Duodenal mucosa (tissue), 2 donors: ENCODE data around the gene SOCS4.
"Not testable (repeated sequence)": the region's sequence is repeated elsewhere in the genome, so short reads cannot be mapped to it uniquely, and the experiment has no call there.

Experiments
- H3K27ac ChIP-seq: one replicate; pipeline ENCODE4 v1.7.0; 2013; ENCODE audit warnings: low read depth, low read length
- H3K27me3 ChIP-seq, 2 donors: one replicate each; pipeline ENCODE4 v1.7.0; 2013; ENCODE audit warnings: low read length in 2 of 2, control low read depth in 1 of 2; ENCODE audit not compliant: insufficient read depth in 2 of 2, control insufficient read depth in 1 of 2
- H3K36me3 ChIP-seq, 2 donors: one replicate each; pipeline ENCODE4 v1.7.0; 2013; ENCODE audit warnings: low read length in 2 of 2, control low read depth in 1 of 2; ENCODE audit not compliant: insufficient read depth in 2 of 2, control insufficient read depth in 1 of 2
- H3K4me1 ChIP-seq, 2 donors: one replicate each; pipeline ENCODE4 v1.7.0; 2013; ENCODE audit warnings: low read length in 2 of 2, control low read depth in 1 of 2; ENCODE audit not compliant: insufficient read depth in 2 of 2, control insufficient read depth in 1 of 2
- H3K4me3 ChIP-seq, 2 donors: one replicate each; pipeline ENCODE4 v1.7.0; 2013; ENCODE audit warnings: low read length in 2 of 2, low read depth in 1 of 2
- H3K9ac ChIP-seq, 2 donors: one replicate each; pipeline ENCODE4 v1.7.0; 2013; ENCODE audit warnings: low read length in 2 of 2, low read depth in 1 of 2
- H3K9me3 ChIP-seq, 2 donors: one replicate each; pipeline ENCODE4 v1.7.0; 2013; ENCODE audit warnings: low read length in 2 of 2, control low read depth in 1 of 2; ENCODE audit not compliant: control insufficient read depth in 1 of 2

The SOCS4 gene

DNA sequence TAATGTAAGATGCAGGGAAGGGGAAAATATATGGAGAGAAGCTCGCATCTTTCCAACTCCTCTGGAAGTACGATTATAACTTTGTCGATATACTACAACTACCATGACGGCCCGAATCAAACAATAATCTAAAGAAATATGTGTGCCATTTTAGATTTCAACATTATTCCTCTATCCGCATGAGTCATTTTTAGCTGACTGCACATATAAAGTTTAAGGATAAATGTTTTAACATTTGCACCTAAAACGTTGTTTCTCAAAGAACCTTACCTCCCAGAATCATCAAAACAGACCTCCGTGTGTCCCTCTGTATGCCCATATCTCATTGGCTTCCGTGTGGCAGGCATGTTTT is 619 bp upstream of the SOCS4 start:
- Histone ChIP-seq H3K36me3 (no peaks in the 10 kb centered on the region), H3K9me3 (no peaks in the 10 kb centered on the region), H3K27ac (no peak overlapping the region), H3K4me3 (peak overlapping the region; percentile 98 to 99), H3K4me1 (peaks cover 24 to 35% of the 10 kb centered on the region in 2 donors), H3K27me3 (no peaks in the 10 kb centered on the region), H3K9ac (peak overlapping the region; percentile 87 to 90)

DNA sequence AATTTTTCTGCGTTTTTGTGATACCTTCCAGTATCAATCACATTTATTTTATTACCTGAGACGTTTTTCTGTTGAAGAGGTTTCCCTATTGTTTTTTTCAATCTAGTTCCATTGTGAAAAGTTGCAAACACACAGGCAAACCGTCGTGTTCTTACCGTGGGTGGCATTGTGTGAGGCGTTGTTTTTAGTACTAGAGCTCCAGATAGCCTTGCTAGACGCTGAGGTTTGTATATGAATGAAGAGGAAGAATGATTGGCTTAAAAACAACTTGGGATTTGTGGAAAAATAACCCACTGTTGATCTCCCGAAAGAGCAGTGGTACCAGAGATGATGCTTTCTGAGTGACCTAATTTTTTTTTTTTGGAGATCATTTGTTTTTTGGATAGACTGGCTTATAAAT is 1.0 kb downstream of the SOCS4 start:
- peak overlapping the region; percentile 98 to 99 for H3K4me3 ChIP-seq
- H3K36me3 ChIP-seq: no peaks in the 10 kb centered on the region
- H3K9me3 ChIP-seq: no peaks in the 10 kb centered on the region
- no peak overlapping the region for H3K27ac ChIP-seq
- H3K9ac ChIP-seq: peak overlapping the region; percentile 87 to 90
- H3K27me3 ChIP-seq: no peaks in the 10 kb centered on the region
- peaks cover 24 to 37% of the 10 kb centered on the region in 2 donors for H3K4me1 ChIP-seq

DNA sequence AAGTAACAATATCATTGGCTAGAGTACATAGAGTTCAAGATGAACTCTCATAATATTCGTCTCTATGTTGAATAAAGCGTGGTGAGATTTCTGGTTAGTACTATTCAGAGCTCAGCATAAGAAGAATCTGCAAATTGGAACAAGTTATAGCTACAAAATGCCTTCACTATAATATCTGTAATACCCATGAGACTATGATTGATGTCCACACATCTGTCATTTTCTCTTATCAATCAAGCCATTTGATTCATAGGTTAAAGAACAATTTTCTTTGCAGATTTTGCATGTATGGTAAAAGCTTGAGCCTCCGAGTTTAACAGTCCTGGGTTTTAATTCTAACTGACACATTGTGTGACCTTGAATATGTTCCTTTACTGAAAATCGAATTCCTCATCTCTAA is 1.4 kb downstream of the SOCS4 start:
- Histone ChIP-seq H3K4me1 (peaks cover 24 to 37% of the 10 kb centered on the region in 2 donors), H3K9me3 (no peaks in the 10 kb centered on the region), H3K36me3 (peaks cover 0 to 3% of the 10 kb centered on the region in 2 donors), H3K4me3 (peak overlapping the region; percentile 98 to 99), H3K27me3 (no peaks in the 10 kb centered on the region), H3K27ac (no peak overlapping the region), H3K9ac (peak overlapping the region in 1 of 2 donors; percentile 87)

DNA sequence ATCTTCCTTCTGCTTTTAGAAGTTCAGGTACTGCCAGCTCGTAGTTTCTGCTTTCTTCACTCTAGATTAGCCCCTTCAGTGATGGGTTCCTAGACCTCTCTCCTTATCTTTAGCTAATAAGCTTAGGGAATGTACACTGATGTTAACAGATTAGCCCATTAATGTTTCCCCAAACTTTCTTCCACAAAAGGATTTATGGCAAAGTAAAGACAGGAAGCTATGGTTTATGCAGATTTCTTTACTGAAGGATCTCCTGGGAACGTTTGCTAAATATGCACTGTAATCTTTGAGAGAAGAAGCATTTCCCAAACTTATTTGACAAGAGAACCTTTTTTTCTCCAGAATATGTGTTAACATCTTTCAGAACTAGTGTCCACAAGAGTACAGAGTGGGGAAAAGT is 4.2 kb downstream of the SOCS4 start:
- no peak overlapping the region for H3K27ac ChIP-seq
- no peak overlapping the region for H3K4me3 ChIP-seq
- peaks cover 3 to 6% of the 10 kb centered on the region in 2 donors for H3K36me3 ChIP-seq
- H3K9me3 ChIP-seq: no peaks in the 10 kb centered on the region
- no peak overlapping the region for H3K9ac ChIP-seq
- H3K27me3 ChIP-seq: no peaks in the 10 kb centered on the region
- peaks cover 17 to 33% of the 10 kb centered on the region in 2 donors for H3K4me1 ChIP-seq

DNA sequence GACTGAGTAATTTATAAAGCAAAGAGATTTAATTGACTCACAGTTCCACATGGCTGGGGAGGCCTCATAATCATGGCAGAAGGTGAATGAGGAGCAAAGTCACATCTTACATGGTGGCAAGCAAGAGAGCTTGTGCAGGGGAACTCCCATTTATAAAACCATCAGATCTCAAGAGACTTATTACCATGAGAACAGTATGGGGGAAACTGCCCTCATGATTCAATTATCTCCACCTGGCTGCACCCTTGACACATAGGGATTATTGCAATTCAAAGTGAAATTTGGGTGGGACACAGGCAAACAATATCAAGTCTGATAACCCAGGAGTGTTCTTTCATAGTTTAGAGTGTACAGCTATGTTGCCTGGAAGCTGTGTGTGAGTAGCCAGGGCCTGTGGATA is 11.0 kb downstream of the SOCS4 start:
- not testable (repeated sequence) for H3K27ac ChIP-seq, H3K4me3 ChIP-seq, H3K9me3 ChIP-seq, H3K27me3 ChIP-seq, H3K9ac ChIP-seq, H3K4me1 ChIP-seq
- H3K36me3 ChIP-seq: peaks cover 7 to 12% of the 10 kb centered on the region in 2 donors

DNA sequence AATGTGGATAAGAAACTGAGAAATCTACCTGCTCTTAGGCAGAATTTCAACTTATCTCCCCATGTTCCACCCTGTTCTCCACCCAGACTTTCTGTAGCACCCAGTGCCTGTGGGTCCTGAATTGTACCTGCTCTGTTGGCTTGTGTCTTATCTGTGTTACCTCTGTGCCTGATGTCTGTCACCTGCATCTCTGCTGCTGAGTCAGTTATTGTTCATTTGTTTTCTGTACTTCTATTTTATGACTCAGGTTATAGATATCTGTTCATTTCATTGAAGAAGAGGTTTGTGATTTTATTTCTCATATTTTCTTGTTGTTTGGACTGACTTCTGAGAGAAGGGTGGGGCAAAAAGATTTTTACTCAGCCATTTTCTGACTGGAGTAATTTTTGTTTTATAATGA is 11.7 kb downstream of the SOCS4 start:
- no peaks in the 10 kb centered on the region for H3K9me3 ChIP-seq
- no peak overlapping the region for H3K9ac ChIP-seq
- no peaks in the 10 kb centered on the region for H3K4me1 ChIP-seq
- H3K36me3 ChIP-seq: peaks cover 11 to 19% of the 10 kb centered on the region in 2 donors
- H3K4me3 ChIP-seq: no peak overlapping the region
- H3K27ac ChIP-seq: no peak overlapping the region
- no peaks in the 10 kb centered on the region for H3K27me3 ChIP-seq

DNA sequence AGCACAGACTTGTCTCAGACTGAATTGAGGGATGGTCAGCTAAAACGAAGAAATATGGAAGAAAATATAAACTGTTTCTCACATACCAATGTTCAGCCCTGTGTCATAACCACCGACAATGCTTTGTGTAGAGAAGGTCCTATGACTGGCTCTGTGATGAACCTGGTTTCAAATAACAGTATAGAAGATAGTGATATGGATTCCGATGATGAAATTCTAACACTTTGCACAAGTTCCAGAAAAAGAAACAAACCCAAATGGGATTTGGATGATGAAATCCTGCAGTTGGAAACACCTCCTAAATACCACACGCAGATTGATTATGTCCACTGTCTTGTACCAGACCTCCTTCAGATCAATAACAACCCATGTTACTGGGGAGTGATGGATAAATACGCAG is 16.5 kb downstream of the SOCS4 start:
- Histone ChIP-seq H3K9ac (no peak overlapping the region), H3K4me1 (no peaks in the 10 kb centered on the region), H3K9me3 (no peaks in the 10 kb centered on the region), H3K36me3 (peaks cover 12 to 13% of the 10 kb centered on the region in 2 donors), H3K27ac (no peak overlapping the region), H3K4me3 (no peak overlapping the region), H3K27me3 (no peaks in the 10 kb centered on the region)

DNA sequence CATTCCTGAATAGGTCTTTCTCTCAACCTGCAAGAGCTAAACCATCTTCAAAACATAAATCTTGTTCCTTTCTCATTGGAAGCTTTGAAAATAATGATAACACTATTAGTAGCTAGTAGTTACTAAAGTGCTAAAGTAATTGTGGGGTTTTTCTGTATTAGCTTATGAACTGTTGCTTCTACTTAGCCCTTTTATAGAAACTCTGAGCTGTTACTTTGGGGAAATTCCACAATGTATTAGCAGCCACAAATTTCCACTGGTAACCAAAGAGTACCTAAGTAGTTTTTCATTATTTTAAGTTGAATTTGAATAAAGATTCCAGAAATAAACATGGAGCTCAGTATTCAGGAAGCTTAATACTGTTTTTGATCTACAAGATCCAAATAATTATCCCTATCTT is 18.1 kb downstream of the SOCS4 start:
- H3K27me3 ChIP-seq: no peaks in the 10 kb centered on the region
- H3K4me3 ChIP-seq: no peak overlapping the region
- H3K27ac ChIP-seq: no peak overlapping the region
- peaks cover 9 to 13% of the 10 kb centered on the region in 2 donors for H3K36me3 ChIP-seq
- H3K4me1 ChIP-seq: no peaks in the 10 kb centered on the region
- no peaks in the 10 kb centered on the region for H3K9me3 ChIP-seq
- H3K9ac ChIP-seq: no peak overlapping the region

DNA sequence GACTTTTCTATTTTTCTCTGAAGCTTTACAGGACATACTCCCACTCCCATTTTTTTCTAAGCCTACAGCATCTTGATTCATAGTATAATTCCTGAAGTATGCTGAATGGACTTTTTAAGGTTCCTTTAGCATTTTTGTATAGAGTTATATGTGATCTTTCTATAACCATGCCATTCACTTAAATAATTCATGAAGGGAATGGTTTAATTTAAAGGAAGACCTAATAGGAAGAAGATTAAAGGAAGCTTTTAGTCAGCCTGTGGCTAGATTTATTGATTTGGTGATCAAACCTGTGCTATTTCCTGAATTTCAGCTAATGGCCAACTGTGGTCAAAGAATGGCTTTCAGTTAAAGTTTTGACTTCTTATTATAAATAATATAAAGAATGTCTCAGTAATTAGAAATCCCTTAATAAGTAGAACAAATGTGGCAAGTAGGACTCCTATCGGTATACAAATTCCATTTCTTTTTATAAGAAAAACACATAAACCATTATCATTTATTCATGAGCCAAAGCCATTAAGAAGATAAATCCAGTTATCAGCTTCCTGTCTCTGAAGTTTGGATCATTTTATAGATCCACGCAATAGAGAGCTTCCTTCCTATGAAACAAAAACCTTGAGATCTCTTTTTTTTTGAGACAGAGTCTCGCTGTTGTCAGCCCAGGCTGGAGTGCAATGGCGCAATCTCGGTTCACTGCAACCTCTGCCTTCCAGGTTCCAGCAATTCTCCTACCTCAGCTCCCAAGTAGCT is 20.4 kb downstream of the SOCS4 start:
- H3K9me3 ChIP-seq: no peaks in the 10 kb centered on the region

DNA sequence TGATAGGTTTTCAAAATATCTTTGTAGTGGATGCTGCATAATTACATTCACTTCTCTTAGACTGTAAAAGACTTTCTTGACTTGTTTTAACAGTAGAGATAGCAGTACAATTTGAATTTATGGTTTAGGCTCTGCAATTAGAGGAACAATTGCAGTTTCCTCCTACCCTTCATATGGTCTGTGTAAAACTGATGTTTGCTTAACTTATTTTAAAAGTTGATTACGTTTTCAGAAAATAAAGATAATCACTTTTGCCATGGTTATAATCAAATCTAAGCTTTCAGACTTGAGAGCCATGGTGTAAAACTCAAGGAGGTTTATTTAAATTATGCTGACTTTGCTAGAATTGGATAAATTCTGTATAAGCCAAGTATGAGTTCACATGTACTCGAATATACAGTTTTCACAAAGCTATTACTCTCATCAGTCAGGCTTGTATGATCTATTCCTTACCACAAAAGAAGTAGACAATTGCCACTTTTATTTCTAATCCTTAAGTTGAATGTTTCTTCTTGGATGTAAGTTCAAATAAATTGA is 21.9 kb downstream of the SOCS4 start:
- H3K4me1 ChIP-seq: peaks cover 17 to 23% of the 10 kb centered on the region in 2 donors
- H3K27me3 ChIP-seq: no peaks in the 10 kb centered on the region
- H3K4me3 ChIP-seq: no peak overlapping the region
- no peak overlapping the region for H3K27ac ChIP-seq
- H3K36me3 ChIP-seq: peaks cover 0 to 7% of the 10 kb centered on the region in 2 donors
- no peaks in the 10 kb centered on the region for H3K9me3 ChIP-seq
- no peak overlapping the region for H3K9ac ChIP-seq

More for the DNA sequence above, 20.4 kb downstream of the SOCS4 start:
- Histone ChIP-seq H3K27me3 (no peaks in the 10 kb centered on the region), H3K27ac (no peak overlapping the region), H3K9ac (no peak overlapping the region), H3K4me1 (peaks cover 5 to 9% of the 10 kb centered on the region in 2 donors), H3K4me3 (no peak overlapping the region), H3K36me3 (peaks cover 9 to 13% of the 10 kb centered on the region in 2 donors)
